ENCODE data around the gene STAT1. TPM values are rescaled to one million over a fixed set of nuclear protein-coding genes. Genes with fewer than 3 reads are reported as not detected.

The STAT1 gene
- total RNA-seq, 1 donor: 89.9 TPM

GRCh38 chr2:190986221-190986953 is 27.6 kb downstream of the STAT1 start:
- Histone ChIP-seq H3K9me3 (ENCODE audit: low read depth, low read length) (no peaks in the 10 kb centered on the region), H3K27me3 (ENCODE audit: insufficient read depth, low read length) (no peaks in the 10 kb centered on the region), H3K4me1 (ENCODE audit: insufficient read depth, low read length) (peaks cover 3% of the 10 kb centered on the region), H3K4me3 (ENCODE audit: low read length) (no peak overlapping the region)

- Histone ChIP-seq H3K4me1 (ENCODE audit: insufficient read depth, low read length) (peaks cover 11% of the 10 kb centered on the region), H3K27me3 (ENCODE audit: insufficient read depth, low read length) (no peaks in the 10 kb centered on the region), H3K9me3 (ENCODE audit: low read depth, low read length) (no peaks in the 10 kb centered on the region), H3K4me3 (ENCODE audit: low read length) (no peak overlapping the region)
Measured at GRCh38 chr2:190984595-190984994, 29.4 kb downstream of the STAT1 start.

DNA sequence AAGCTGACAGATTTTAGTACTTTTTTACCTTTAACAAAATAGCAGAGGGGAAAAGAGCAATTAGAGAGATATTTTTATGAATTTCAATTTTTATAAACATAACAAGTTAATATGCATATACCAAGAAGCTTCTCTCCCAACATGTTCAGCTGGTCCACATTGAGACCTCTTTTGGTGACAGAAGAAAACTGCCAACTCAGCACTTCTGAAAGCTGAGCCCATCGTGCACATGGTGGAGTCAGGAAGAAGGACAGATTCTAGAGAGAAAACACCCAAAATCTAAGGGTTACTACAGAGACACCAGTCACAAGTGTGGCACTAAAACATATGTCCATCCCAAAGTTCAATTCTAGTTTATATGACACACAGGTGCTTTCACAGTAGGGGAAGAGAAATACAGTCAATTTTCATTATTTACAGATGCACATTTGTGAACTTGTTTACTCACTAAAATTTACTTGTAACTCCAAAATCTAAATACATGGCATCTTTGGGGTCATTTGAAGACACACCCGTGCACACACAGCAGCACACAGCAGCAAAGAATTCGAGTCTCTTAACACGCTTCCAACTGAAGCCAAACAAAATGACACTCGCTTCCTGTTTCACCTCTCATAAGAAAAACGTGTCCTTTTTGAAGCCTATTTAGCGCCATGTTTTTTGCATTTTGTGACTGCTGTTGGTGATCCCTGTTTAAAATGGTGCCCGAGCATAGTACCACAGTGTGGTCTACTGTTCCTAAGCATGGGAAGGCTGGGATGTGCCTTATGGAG is 31.5 kb downstream of the STAT1 start:
- no peaks in the 10 kb centered on the region for H3K9me3 ChIP-seq (ENCODE audit: low read depth, low read length)
- H3K4me1 ChIP-seq (ENCODE audit: insufficient read depth, low read length): peaks cover 11% of the 10 kb centered on the region
- no peak overlapping the region for H3K4me3 ChIP-seq (ENCODE audit: low read length)
- H3K27me3 ChIP-seq (ENCODE audit: insufficient read depth, low read length): no peaks in the 10 kb centered on the region

GRCh38 chr2:190981733-190982132 is 32.2 kb downstream of the STAT1 start:
- no peaks in the 10 kb centered on the region for H3K27me3 ChIP-seq (ENCODE audit: insufficient read depth, low read length)
- no peak overlapping the region for H3K4me3 ChIP-seq (ENCODE audit: low read length)
- no peaks in the 10 kb centered on the region for H3K9me3 ChIP-seq (ENCODE audit: low read depth, low read length)
- H3K4me1 ChIP-seq (ENCODE audit: insufficient read depth, low read length): peaks cover 11% of the 10 kb centered on the region

DNA sequence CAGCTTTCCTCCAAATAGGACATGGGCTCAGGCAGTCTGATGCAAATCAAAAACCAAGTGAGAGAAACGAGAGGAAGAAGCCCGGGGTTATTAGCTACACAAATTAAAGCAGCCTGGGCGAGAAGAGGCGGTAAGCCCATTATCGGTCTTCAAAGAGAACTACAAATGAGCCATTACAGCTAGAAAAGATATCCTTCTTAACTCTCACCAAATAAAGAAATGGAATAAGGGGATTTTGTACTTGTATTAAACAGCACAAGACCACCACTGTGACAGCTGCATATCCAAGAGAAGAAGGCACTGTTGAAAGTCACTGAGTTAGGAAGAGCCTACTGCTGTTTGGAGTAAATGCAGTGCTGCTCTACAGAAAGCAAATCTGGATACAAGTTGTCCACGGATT is 32.6 kb downstream of the STAT1 start:
- H3K27me3 ChIP-seq (ENCODE audit: insufficient read depth, low read length): no peaks in the 10 kb centered on the region
- no peak overlapping the region for H3K4me3 ChIP-seq (ENCODE audit: low read length)
- H3K9me3 ChIP-seq (ENCODE audit: low read depth, low read length): no peaks in the 10 kb centered on the region
- peaks cover 11% of the 10 kb centered on the region for H3K4me1 ChIP-seq (ENCODE audit: insufficient read depth, low read length)

- H3K4me1 ChIP-seq (ENCODE audit: insufficient read depth, low read length): peaks cover 8% of the 10 kb centered on the region
- no peak overlapping the region for H3K4me3 ChIP-seq (ENCODE audit: low read length)
- no peaks in the 10 kb centered on the region for H3K27me3 ChIP-seq (ENCODE audit: insufficient read depth, low read length)
- no peaks in the 10 kb centered on the region for H3K9me3 ChIP-seq (ENCODE audit: low read depth, low read length)
Measured at GRCh38 chr2:190980630-190981209, 33.3 kb downstream of the STAT1 start.

DNA sequence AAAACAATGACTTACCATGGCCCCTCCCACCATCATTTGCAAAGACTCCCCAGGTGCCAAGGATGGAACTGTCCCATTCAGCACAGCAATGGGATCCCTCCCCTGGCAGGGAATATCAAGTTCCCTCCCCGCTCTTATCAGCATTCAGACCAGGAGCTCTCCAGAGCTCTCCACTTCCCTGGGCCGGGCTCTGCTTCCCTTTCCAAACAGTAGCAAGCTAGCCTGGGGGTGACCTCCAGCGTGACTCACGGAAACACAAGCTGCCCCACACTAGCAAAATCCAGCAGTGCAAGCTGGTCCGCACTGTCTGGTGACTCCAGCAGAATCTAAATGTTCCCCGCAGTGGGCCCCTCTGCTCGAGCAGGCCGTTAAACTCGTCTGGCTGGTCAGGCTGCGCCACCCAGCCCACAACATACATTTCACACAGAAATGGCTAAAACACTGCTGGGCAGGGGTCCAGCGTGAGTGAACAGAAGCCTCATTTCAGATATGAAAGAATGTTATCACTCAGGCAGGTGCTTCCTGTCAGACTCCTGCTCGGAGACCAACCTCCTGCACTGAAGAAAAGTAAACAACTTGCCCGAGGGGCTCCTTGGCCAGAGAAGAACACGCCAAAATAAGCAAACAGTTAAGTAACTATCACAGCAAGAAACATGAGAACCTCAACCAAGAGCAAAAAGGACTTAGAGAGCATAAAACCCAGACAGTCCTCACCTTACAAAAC is 33.9 kb downstream of the STAT1 start:
- no peak overlapping the region for H3K4me3 ChIP-seq (ENCODE audit: low read length)
- peaks cover 8% of the 10 kb centered on the region for H3K4me1 ChIP-seq (ENCODE audit: insufficient read depth, low read length)
- no peaks in the 10 kb centered on the region for H3K27me3 ChIP-seq (ENCODE audit: insufficient read depth, low read length)
- H3K9me3 ChIP-seq (ENCODE audit: low read depth, low read length): no peaks in the 10 kb centered on the region

- Histone ChIP-seq H3K4me1 (ENCODE audit: insufficient read depth, low read length) (peaks cover 8% of the 10 kb centered on the region), H3K27me3 (ENCODE audit: insufficient read depth, low read length) (no peaks in the 10 kb centered on the region), H3K9me3 (ENCODE audit: low read depth, low read length) (no peaks in the 10 kb centered on the region), H3K4me3 (ENCODE audit: low read length) (no peak overlapping the region)
Measured at GRCh38 chr2:190978389-190979053, 35.5 kb downstream of the STAT1 start.

DNA sequence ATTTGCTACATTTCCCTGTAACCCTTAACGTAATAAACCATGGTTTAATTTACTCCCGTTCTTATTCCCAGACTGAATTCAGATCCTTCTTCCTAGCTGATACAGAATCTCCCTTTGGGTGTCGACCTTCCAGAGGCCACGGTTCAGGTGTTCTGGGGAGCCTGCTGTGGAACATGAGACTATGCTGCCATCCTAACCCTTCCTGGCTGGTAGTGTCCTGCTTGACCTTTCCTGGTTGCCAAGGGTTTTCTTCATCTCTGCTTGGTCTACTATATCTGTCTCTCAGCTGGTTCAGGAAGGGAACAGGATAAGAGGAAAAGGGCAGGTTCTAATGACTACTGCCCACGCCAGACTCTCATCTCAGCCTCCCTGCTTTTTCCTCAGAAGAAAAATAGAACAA is 36.5 kb downstream of the STAT1 start:
- H3K4me1 ChIP-seq (ENCODE audit: insufficient read depth, low read length): peaks cover 8% of the 10 kb centered on the region
- no peak overlapping the region for H3K4me3 ChIP-seq (ENCODE audit: low read length)
- H3K27me3 ChIP-seq (ENCODE audit: insufficient read depth, low read length): no peaks in the 10 kb centered on the region
- no peaks in the 10 kb centered on the region for H3K9me3 ChIP-seq (ENCODE audit: low read depth, low read length)

- Histone ChIP-seq H3K4me3 (ENCODE audit: low read length) (no peak overlapping the region), H3K27me3 (ENCODE audit: insufficient read depth, low read length) (no peaks in the 10 kb centered on the region), H3K9me3 (ENCODE audit: low read depth, low read length) (no peaks in the 10 kb centered on the region), H3K4me1 (ENCODE audit: insufficient read depth, low read length) (peaks cover 8% of the 10 kb centered on the region)
Measured at GRCh38 chr2:190976521-190976920, 37.5 kb downstream of the STAT1 start.

GRCh38 chr2:190974629-190975361 is 39.2 kb downstream of the STAT1 start:
- no peak overlapping the region for H3K4me3 ChIP-seq (ENCODE audit: low read length)
- H3K9me3 ChIP-seq (ENCODE audit: low read depth, low read length): no peaks in the 10 kb centered on the region
- no peaks in the 10 kb centered on the region for H3K27me3 ChIP-seq (ENCODE audit: insufficient read depth, low read length)
- peaks cover 9% of the 10 kb centered on the region for H3K4me1 ChIP-seq (ENCODE audit: insufficient read depth, low read length)

- Histone ChIP-seq H3K9me3 (ENCODE audit: low read depth, low read length) (no peaks in the 10 kb centered on the region), H3K4me3 (ENCODE audit: low read length) (no peak overlapping the region), H3K27me3 (ENCODE audit: insufficient read depth, low read length) (no peaks in the 10 kb centered on the region), H3K4me1 (ENCODE audit: insufficient read depth, low read length) (peaks cover 9% of the 10 kb centered on the region)
Measured at GRCh38 chr2:190973726-190974628, 40.0 kb downstream of the STAT1 start.

- Histone ChIP-seq H3K4me1 (ENCODE audit: insufficient read depth, low read length) (peaks cover 9% of the 10 kb centered on the region), H3K27me3 (ENCODE audit: insufficient read depth, low read length) (no peaks in the 10 kb centered on the region), H3K9me3 (ENCODE audit: low read depth, low read length) (no peaks in the 10 kb centered on the region), H3K4me3 (ENCODE audit: low read length) (no peak overlapping the region)
Measured at GRCh38 chr2:190973262-190973661, 40.7 kb downstream of the STAT1 start.
